WTC11 (cell line): Measurements from ENCODE around the gene TMEM185B. TPM values are rescaled to one million over a fixed set of nuclear protein-coding genes. Genes with fewer than 3 reads are reported as not detected.

Experiments used
- ATAC-seq: fragments of 200-7000 bp; cut with Tn5 transposase; 2 replicates; pipeline ENCODE4 v1.10.0; 2021; ENCODE audit warnings: mild to moderate bottlenecking, moderate library complexity
- CTCF ChIA-PET: fragments of 300-600 bp; sonication (Branson Sonifier 250); formaldehyde crosslinking; loops from one replicate; lab custom pipeline; 2021; ENCODE audit warnings: antibody characterized with exemption; lab: Charles Lee
- POLR2A ChIA-PET: fragments of 350-600 bp; sonication (Branson Sonifier 250); formaldehyde crosslinking; loops from one replicate; lab custom pipeline; 2021; ENCODE audit warnings: antibody characterized with exemption; lab: Charles Lee
- DNase-seq: peaks from one replicate; pipeline ENCODE4 v3.0.0; 2021; ENCODE audit warnings: low spot score
- H3K27ac Mint-ChIP-seq: 2 replicates; pipeline ENCODE4 v1.8.0; 2021; ENCODE audit warnings: mixed read lengths
- H3K27me3 Mint-ChIP-seq: 2 replicates; pipeline ENCODE4 v1.8.0; 2021; ENCODE audit warnings: low read depth, mild to moderate bottlenecking, moderate library complexity, mixed read lengths
- H3K36me3 Mint-ChIP-seq: 2 replicates; pipeline ENCODE4 v1.8.0; 2021; ENCODE audit warnings: mixed read lengths
- H3K4me1 Mint-ChIP-seq: 2 replicates; pipeline ENCODE4 v1.8.0; 2022; ENCODE audit warnings: mixed read lengths
- H3K4me3 Mint-ChIP-seq: 2 replicates; pipeline ENCODE4 v1.8.0; 2021; ENCODE audit warnings: mild to moderate bottlenecking, moderate library complexity, mixed read lengths
- H3K9me3 Mint-ChIP-seq: 2 replicates; pipeline ENCODE4 v1.8.0; 2021; ENCODE audit warnings: mixed read lengths
- AFF4 ChIP-seq: sonication (generic); formaldehyde crosslinking; IDR thresholded peaks from 2 replicates; pipeline ENCODE4 v1.8.1; 2023; ENCODE audit warnings: mild to moderate bottlenecking, missing genetic modification reagents, borderline replicate concordance
- ATF6 ChIP-seq: sonication (generic); formaldehyde crosslinking; IDR thresholded peaks from 2 replicates; pipeline ENCODE4 v1.8.1; 2023; ENCODE audit warnings: mild to moderate bottlenecking, missing genetic modification reagents
- CBFB ChIP-seq: sonication (generic); formaldehyde crosslinking; IDR thresholded peaks from 2 replicates; pipeline ENCODE4 v1.8.1; 2022; ENCODE audit warnings: mild to moderate bottlenecking, low read depth, missing genetic modification reagents
- CREB1 ChIP-seq: sonication (generic); formaldehyde crosslinking; IDR thresholded peaks from 2 replicates; pipeline ENCODE4 v1.8.0; 2023; ENCODE audit warnings: mild to moderate bottlenecking, missing genetic modification reagents
- CREM ChIP-seq: sonication (generic); formaldehyde crosslinking; IDR thresholded peaks from 2 replicates; pipeline ENCODE4 v1.8.1; 2022; ENCODE audit warnings: mild to moderate bottlenecking, missing genetic modification reagents, moderate library complexity
- CTCF ChIP-seq: fragments of 200-600 bp; IDR thresholded peaks from 2 replicates; pipeline ENCODE4 v1.8.0; 2022; ENCODE audit warnings: antibody characterized with exemption
- HMGXB4 ChIP-seq: sonication (generic); formaldehyde crosslinking; IDR thresholded peaks from 2 replicates; pipeline ENCODE4 v1.8.1; 2023; ENCODE audit warnings: mild to moderate bottlenecking, moderate library complexity, missing genetic modification reagents
- NFATC4 ChIP-seq: fragments of 250-450 bp; sonication (Bioruptor Pico); IDR thresholded peaks from 2 replicates; pipeline ENCODE4 v1.9.0; 2021; ENCODE audit warnings: mild to moderate bottlenecking
- RORB ChIP-seq: fragments of 250-450 bp; sonication (Bioruptor Pico); IDR thresholded peaks from 2 replicates; pipeline ENCODE4 v1.9.0; 2021; ENCODE audit warnings: mild to moderate bottlenecking
- STAT6 ChIP-seq: sonication (generic); formaldehyde crosslinking; conservative IDR thresholded peaks from 2 replicates; pipeline ENCODE4 v1.8.1; 2023; ENCODE audit warnings: mild to moderate bottlenecking, low read depth, missing genetic modification reagents, moderate library complexity
- TEAD1 ChIP-seq: sonication (generic); formaldehyde crosslinking; IDR thresholded peaks from 2 replicates; pipeline ENCODE4 v1.8.0; 2022; ENCODE audit warnings: mild to moderate bottlenecking, missing genetic modification reagents
- USF1 ChIP-seq: sonication (generic); formaldehyde crosslinking; IDR thresholded peaks from 2 replicates; pipeline ENCODE4 v1.8.0; 2022; ENCODE audit warnings: mild to moderate bottlenecking, missing genetic modification reagents
- USF2 ChIP-seq: sonication (generic); formaldehyde crosslinking; IDR thresholded peaks from 2 replicates; pipeline ENCODE4 v1.8.1; 2023; ENCODE audit warnings: mild to moderate bottlenecking, missing genetic modification reagents, moderate library complexity
- ZBTB21 ChIP-seq: sonication (generic); formaldehyde crosslinking; IDR thresholded peaks from 2 replicates; pipeline ENCODE4 v1.8.1; 2023; ENCODE audit warnings: mild to moderate bottlenecking, missing genetic modification reagents, borderline replicate concordance
- ZNF219 ChIP-seq: sonication (generic); formaldehyde crosslinking; IDR thresholded peaks from 2 replicates; pipeline ENCODE4 v1.8.0; 2023; ENCODE audit warnings: missing genetic modification reagents, mild to moderate bottlenecking, borderline replicate concordance
- ZNF263 ChIP-seq: sonication (generic); formaldehyde crosslinking; IDR thresholded peaks from 2 replicates; pipeline ENCODE4 v1.8.1; 2022; ENCODE audit warnings: low read depth, mild to moderate bottlenecking, moderate library complexity, missing genetic modification reagents
- ZNF281 ChIP-seq: sonication (generic); formaldehyde crosslinking; IDR thresholded peaks from 2 replicates; pipeline ENCODE4 v1.8.0; 2023; ENCODE audit warnings: mild to moderate bottlenecking, missing genetic modification reagents
- ZNF396 ChIP-seq: fragments of 250-450 bp; sonication (Bioruptor Pico); IDR thresholded peaks from 2 replicates; pipeline ENCODE4 v1.8.0; 2021; ENCODE audit warnings: mild to moderate bottlenecking, moderate library complexity, borderline replicate concordance
- total RNA-seq: library from RNA; stranded (reverse); gene quantifications from 3 replicates; pipeline ENCODE4 v1.2.3, GENCODE V29; 2021

The TMEM185B gene
- total RNA-seq, 1 experiment from 2014 or later, result 9.9 TPM

GRCh38 chr2:120243211-120243610 is 20.0 kb upstream of the TMEM185B start:
- Mint-ChIP-seq H3K27me3 (peaks cover 21% of the 10 kb centered on the region), H3K4me1 (peaks cover 47% of the 10 kb centered on the region), H3K27ac (no peak overlapping the region), H3K4me3 (no peak overlapping the region)
- ChIA-PET CTCF (no interaction called here), POLR2A (no interaction called here)
- no peak for ATAC-seq
- TF ChIP-seq ZNF263 (peak; percentile 43; the same call in 1 of the 2 replicates), STAT6 (CRISPR knock-in tag) (no peak)
- TF ChIP-seq, all 79 proteins: peak for 1
- Mint-ChIP-seq H3K9me3 (peaks cover 6% of the 10 kb centered on the region; the same call in 1 of the 2 replicates), H3K36me3 (no peaks in the 10 kb centered on the region)
- no peak for DNase-seq

GRCh38 chr2:120241684-120242083 is 18.5 kb upstream of the TMEM185B start:
- Mint-ChIP-seq H3K4me3 (no peak overlapping the region), H3K4me1 (peaks cover 44% of the 10 kb centered on the region), H3K27ac (no peak overlapping the region), H3K27me3 (peaks cover 15% of the 10 kb centered on the region), H3K9me3 (peaks cover 6% of the 10 kb centered on the region; the same call in 1 of the 2 replicates), H3K36me3 (no peaks in the 10 kb centered on the region)
- POLR2A ChIA-PET, result no interaction called here
- ATAC-seq, result no peak
- CTCF ChIA-PET, result interaction anchor here (1.1 kb wide), 1 partner anchor 11 kb away, joined by 3 read pairs; no protein-coding TSS in a partner anchor
- DNase-seq, result no peak
- TF ChIP-seq ZNF219 (CRISPR knock-in tag) (no peak), ATF6 (no peak), NFATC4 (CRISPR knock-in tag) (no peak), CREB1 (CRISPR knock-in tag) (no peak), ZBTB21 (no peak), CBFB (CRISPR knock-in tag) (no peak), HMGXB4 (no peak), ZNF396 (CRISPR knock-in tag) (no peak), USF1 (CRISPR knock-in tag) (no peak), CTCF (no peak), ZNF281 (CRISPR knock-in tag) (no peak), TEAD1 (no peak), CREM (no peak), RORB (no peak), USF2 (CRISPR knock-in tag) (no peak), AFF4 (CRISPR knock-in tag) (no peak)
